ENCODE measurements around the gene CEACAM5.

CEACAM5 gene

GRCh38 chr19:41708481-41708880 lies at the start of gene CEACAM5:
CEACAM5 (plus strand) TSS chr19:41708626; CDS start chr19:41708732, 106 bp downstream.
- no peak for DNase-seq (ENCODE audit: low spot score)

GRCh38 chr19:41666075-41666474 lies 42.4 kb upstream of the CEACAM5 start:
- DNase-seq (ENCODE audit: low spot score) = no peak

- no peak for DNase-seq (ENCODE audit: low spot score)
Observed at GRCh38 chr19:41668315-41668714, 40.1 kb upstream of the CEACAM5 start.

- no peak for DNase-seq (ENCODE audit: low spot score)
Observed at GRCh38 chr19:41670755-41671154, 37.7 kb upstream of the CEACAM5 start.

GRCh38 chr19:41671486-41671885 lies 36.9 kb upstream of the CEACAM5 start:
- DNase-seq (ENCODE audit: low spot score) = no peak

- DNase-seq (ENCODE audit: low spot score) = no peak
Observed at GRCh38 chr19:41682437-41682836, 26.0 kb upstream of the CEACAM5 start.

GRCh38 chr19:41687419-41687818 lies 21.0 kb upstream of the CEACAM5 start:
- DNase-seq (ENCODE audit: low spot score) = no peak

- DNase-seq (ENCODE audit: low spot score) = no peak
Observed at GRCh38 chr19:41688098-41688497, 20.3 kb upstream of the CEACAM5 start, which contains the start of gene CEACAM7. CEACAM7 (minus strand) TSS chr19:41688270; CDS start chr19:41688165, 105 bp downstream.

- no peak for DNase-seq (ENCODE audit: low spot score)
Observed at GRCh38 chr19:41688687-41689086, 19.7 kb upstream of the CEACAM5 start.

GRCh38 chr19:41689993-41690800 lies 18.2 kb upstream of the CEACAM5 start:
- no peak for DNase-seq (ENCODE audit: low spot score)

- no peak for DNase-seq (ENCODE audit: low spot score)
Observed at GRCh38 chr19:41690801-41691065, 17.7 kb upstream of the CEACAM5 start.

- no peak for DNase-seq (ENCODE audit: low spot score)
Observed at GRCh38 chr19:41691268-41691970, 17.0 kb upstream of the CEACAM5 start.

GRCh38 chr19:41694196-41694595 lies 14.2 kb upstream of the CEACAM5 start:
- no peak for DNase-seq (ENCODE audit: low spot score)

- DNase-seq (ENCODE audit: low spot score) = no peak
Observed at GRCh38 chr19:41694831-41695635, 13.4 kb upstream of the CEACAM5 start.

GRCh38 chr19:41695745-41696144 lies 12.7 kb upstream of the CEACAM5 start:
- DNase-seq (ENCODE audit: low spot score) = no peak

GRCh38 chr19:41696402-41697197 lies 11.8 kb upstream of the CEACAM5 start:
- DNase-seq (ENCODE audit: low spot score) = no peak

GRCh38 chr19:41697198-41697855 lies 11.1 kb upstream of the CEACAM5 start:
- DNase-seq (ENCODE audit: low spot score) = no peak

- peak; percentile 10 for DNase-seq (ENCODE audit: low spot score)
Observed at GRCh38 chr19:41698746-41699230, 9.6 kb upstream of the CEACAM5 start.

GRCh38 chr19:41699231-41699967 lies 9.0 kb upstream of the CEACAM5 start:
- no peak for DNase-seq (ENCODE audit: low spot score)

- DNase-seq (ENCODE audit: low spot score) = no peak
Observed at GRCh38 chr19:41699968-41700323, 8.5 kb upstream of the CEACAM5 start.

Measured in pons (tissue), 1 donor.